22Rv1 (cell line): ENCODE measurements around the gene POMZP3.
"Not testable (repeated sequence)": the region's sequence is repeated elsewhere in the genome, so short reads cannot be mapped to it uniquely, and the experiment has no call there.

Source experiments
- CTCF ChIP-seq: fragments of 450-650 bp; IDR thresholded peaks from 2 replicates; pipeline ENCODE4 v1.5.1; 2017; ENCODE audit warnings: mild to moderate bottlenecking
- ZFX ChIP-seq: fragments of 450-650 bp; IDR thresholded peaks from 2 replicates; pipeline ENCODE4 v1.6.1; 2017; ENCODE audit warnings: antibody characterized with exemption, borderline replicate concordance

DNA sequence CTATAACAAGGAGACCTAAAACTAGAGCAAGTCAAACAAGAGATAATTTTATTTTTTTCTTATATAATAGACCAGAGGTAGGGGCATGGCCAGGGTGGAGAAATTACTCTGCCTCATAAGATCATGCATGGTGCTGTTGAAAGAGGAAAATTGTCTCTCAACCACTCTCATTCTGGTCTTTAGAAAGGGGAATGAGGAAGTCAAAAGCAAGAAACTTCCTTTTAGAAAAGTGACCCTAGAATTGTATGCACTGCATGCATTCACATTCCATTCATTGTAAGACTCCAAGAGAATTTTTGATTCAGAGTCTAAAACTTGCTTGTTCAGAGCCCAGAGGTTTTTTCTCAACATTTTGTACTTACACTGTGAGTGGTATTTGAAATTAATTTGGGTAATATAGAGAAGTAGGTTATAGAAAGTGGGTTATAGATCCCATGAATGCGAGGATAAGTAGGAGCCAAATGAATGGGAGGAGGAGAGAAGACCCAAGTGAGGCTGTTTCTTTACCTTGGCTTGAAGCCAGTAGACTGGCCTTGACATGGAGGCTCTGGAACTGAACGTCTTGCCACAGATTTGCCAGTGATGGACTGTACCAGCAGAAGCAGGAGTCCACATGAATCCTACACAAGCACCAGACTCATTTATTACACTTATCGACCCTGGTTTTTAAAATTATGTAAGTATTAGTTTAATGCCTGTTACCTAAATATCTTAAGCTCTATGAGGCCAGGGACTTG, 51.0 kb downstream of the POMZP3 start:
- TF ChIP-seq CTCF, ZFX: not testable (repeated sequence)
